ENCODE data around the gene ERLIN1.

GRCh38 chr10:100119726-100120125 is 66.1 kb downstream of the ERLIN1 start:
- TF ChIP-seq, protein P1, sequence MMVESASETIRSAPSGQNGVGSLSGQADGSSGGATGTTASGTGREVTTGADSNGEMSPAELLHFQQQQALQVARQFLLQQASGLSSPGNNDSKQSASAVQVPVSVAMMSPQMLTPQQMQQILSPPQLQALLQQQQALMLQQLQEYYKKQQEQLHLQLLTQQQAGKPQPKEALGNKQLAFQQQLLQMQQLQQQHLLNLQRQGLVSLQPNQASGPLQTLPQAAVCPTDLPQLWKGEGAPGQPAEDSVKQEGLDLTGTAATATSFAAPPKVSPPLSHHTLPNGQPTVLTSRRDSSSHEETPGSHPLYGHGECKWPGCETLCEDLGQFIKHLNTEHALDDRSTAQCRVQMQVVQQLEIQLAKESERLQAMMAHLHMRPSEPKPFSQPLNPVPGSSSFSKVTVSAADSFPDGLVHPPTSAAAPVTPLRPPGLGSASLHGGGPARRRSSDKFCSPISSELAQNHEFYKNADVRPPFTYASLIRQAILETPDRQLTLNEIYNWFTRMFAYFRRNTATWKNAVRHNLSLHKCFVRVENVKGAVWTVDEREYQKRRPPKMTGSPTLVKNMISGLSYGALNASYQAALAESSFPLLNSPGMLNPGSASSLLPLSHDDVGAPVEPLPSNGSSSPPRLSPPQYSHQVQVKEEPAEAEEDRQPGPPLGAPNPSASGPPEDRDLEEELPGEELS (CRISPR knock-in tag; IDR thresholded peaks at IDR 0.05), result no peak
- TF ChIP-seq MXD4 (CRISPR knock-in tag; IDR thresholded peaks at IDR 0.05; ENCODE audit: borderline replicate concordance) (no peak), ATF6 (CRISPR knock-in tag; IDR thresholded peaks at IDR 0.05) (no peak), CBFB (CRISPR knock-in tag; IDR thresholded peaks at IDR 0.05; ENCODE audit: low read depth) (no peak)
- TF ChIP-seq, protein P2, sequence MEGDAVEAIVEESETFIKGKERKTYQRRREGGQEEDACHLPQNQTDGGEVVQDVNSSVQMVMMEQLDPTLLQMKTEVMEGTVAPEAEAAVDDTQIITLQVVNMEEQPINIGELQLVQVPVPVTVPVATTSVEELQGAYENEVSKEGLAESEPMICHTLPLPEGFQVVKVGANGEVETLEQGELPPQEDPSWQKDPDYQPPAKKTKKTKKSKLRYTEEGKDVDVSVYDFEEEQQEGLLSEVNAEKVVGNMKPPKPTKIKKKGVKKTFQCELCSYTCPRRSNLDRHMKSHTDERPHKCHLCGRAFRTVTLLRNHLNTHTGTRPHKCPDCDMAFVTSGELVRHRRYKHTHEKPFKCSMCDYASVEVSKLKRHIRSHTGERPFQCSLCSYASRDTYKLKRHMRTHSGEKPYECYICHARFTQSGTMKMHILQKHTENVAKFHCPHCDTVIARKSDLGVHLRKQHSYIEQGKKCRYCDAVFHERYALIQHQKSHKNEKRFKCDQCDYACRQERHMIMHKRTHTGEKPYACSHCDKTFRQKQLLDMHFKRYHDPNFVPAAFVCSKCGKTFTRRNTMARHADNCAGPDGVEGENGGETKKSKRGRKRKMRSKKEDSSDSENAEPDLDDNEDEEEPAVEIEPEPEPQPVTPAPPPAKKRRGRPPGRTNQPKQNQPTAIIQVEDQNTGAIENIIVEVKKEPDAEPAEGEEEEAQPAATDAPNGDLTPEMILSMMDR (IDR thresholded peaks at IDR 0.05), result no peak

Measured in WTC11 (cell line).